ENCODE data around the gene NR1D1.

The NR1D1 gene

DNA sequence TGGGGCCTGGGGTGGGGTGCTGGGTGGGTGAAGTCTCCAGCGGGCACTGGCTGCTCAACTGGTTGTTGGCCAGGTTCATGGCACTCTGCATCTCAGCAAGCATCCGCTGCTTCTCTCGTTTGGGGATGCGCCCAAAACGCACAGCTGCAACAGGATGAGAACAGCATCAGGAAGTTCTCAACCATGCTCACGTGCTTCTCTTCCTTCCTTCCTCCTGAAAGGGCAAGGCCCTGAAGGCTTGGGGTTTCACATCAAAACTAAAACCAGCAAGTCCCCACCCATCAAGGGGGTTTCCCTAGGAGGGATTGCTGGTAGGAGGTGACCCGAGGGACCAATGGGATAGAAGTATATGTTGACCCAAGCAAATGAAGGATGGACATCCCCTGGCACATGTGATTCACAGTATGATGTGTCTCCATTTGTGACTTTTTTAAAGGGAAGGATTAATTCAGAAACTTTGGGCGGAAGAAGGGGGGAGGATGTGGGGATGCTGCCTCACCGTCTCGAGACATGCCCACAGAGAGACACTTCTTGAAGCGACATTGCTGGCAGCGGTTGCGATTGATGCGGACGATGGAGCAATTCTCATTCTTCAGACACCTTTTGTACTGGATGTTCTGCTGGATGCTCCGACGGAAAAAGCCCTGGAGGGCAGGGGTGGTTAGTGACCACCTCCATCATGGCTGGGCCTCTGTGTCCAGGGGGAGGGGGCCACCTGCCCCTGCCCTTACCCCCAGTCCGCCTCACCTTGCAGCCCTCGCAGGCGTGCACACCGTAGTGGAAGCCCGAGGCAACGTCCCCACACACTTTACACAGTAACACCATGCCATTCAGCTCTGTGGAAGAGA, 4.2 kb downstream of the NR1D1 start:
- peak; percentile 99 for DNase-seq

DNA sequence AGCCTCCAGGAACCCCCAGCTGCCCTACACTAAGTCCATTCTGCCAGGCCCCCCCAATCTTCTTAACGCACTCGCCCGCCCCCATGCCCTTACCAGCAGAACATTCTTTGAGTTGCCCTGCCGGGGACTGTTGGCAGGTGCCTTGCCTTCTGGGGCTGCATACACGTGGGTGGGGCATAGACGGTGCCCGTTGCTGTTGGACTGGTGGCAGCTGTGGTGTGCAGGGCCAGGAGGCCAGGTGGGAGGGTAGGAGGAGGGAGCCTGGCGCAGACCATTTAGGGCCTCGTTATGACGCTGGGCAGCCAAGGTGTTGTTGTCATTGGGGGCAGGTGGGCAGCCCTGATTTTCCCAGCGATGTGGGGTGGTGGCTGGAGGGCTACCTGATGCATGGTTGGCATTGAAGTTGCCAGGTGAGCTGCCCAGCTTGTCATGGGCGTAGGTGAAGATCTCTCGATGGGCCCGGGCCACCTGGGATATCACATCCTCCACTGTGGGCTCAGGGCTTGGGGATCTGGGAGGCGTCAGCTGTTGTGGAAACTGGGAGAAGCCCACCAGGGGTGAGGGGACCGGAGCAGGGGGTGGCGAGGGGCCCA, 4.9 kb downstream of the NR1D1 start:
- no peak for DNase-seq

DNA sequence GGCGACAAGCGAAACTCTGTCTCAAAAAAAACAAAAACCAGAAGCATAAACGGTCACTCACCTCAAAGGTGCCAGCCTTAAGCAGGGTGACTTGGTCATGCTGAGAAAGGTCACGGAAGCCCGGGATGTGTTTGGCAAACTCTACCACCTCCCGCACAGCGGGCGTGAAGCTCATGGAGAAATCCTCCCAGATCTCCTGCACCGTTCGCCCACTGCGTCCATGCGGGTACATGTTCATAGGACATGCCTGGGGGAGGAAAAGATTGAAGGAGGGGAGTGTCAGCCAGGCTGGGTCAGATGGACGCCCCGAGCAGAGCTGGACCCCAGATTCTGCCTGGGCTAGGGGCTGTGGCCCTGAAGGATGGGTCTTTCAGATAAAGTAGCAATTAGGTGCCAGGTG, 5.5 kb downstream of the NR1D1 start:
- no peak for DNase-seq

DNA sequence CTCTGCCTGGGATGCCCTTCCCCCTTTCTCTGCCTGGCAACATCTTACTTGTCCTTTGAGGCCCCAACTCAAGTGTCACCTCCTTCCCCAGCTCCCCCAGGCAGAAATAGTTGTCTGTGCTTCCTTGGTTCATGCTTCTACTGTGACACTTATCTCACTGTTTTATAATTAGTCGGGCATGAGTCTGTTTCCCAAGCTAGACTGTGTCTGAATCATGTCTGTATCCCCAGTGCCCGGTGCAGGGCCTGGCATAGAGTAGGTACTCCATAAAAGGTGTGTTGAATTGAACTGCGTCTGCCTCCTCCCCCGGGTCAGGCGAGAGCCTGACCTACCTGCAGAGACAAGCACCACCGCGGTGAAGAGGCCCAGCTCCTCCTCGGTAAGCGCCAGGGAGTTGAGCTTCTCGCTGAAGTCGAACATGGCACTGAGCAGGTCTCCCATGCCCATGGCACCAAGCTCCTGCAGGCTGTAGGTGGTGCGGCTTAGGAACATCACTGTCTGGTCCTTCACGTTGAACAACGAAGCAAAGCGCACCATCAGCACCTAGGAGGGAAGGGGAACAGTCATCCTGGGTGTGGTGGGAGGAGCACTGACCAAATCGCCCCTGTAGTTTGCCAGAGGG, 6.7 kb downstream of the NR1D1 start:
- no peak for DNase-seq

DNA sequence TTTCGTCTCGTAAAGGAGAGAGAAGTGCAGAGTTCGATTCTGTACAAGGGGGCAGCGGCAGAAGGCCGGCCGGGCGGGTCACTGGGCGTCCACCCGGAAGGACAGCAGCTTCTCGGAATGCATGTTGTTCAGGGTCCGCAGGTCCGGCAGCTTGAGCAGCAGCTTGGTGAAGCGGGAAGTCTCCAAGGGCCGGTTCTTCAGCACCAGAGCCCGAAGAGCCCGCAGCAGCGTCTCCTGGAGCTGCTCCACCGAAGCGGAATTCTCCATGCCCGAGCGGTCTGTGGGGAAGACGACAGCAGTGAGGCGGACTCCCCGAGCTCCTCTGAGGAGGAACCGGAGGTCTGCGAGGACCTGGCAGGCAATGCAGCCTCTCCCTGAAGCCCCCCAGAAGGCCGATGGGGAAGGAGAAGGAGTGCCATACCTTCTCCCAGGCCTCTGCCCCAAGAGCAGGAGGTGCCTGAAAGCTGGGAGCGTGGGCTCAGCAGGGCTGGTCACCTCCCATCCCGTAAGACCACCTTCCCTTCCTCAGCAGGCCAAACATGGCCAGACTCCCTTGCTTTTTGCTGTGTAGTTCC, 7.3 kb downstream of the NR1D1 start:
- DNase-seq, result no peak

DNA sequence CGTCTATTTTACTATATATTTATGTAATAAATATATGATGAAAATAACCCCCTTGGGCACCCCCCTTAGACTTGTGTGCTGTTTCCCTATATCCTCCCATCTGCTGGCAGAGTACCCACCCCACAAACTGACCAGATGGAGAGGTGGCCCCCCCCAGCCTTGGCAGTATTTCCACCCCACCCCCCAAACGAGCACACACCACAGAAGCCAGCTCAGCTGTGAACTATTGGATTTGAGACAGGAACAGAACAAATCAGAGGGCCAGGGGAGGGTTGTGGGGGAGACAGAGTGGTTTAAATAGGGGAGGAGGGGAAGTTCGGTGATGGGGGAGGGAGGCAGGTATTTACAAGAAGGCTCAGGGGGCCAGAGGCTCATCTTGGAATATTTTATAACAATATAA, 7.8 kb downstream of the NR1D1 start:
- no peak for DNase-seq

DNA sequence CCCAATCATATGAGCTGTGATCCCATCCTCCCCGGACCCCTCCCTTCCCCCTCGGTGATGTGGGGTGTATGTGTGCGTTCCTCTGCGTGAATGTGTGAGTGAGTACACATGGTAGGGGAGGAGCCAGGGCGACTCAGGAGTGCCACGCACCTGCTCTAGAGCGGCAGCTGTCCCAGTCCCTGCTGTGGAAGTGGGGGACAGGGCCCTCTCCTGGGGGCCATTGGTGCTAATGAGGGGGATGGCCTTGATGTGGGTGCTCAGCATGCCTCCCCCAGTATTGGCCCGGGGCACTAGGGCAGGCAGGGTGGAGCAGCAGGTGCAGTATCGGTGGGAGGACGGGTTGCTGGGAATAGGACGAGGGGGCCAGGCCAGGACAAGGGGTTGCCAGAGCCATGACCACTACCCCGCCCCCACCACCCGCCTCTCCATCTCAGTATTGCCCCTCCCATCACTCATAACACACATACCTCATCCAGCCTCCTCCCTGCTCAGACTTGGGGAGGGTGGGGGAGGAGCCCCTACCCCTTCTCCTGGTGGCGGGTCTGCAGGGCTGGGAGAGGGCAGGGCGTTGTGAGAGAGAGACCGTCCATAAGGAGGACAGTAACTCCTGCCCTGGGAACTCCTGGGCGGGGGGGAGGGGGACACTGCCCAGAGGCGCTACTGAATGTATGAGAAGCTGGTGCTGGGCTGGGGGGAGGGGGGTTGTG, 8.5 kb downstream of the NR1D1 start:
- DNase-seq, result no peak

DNA sequence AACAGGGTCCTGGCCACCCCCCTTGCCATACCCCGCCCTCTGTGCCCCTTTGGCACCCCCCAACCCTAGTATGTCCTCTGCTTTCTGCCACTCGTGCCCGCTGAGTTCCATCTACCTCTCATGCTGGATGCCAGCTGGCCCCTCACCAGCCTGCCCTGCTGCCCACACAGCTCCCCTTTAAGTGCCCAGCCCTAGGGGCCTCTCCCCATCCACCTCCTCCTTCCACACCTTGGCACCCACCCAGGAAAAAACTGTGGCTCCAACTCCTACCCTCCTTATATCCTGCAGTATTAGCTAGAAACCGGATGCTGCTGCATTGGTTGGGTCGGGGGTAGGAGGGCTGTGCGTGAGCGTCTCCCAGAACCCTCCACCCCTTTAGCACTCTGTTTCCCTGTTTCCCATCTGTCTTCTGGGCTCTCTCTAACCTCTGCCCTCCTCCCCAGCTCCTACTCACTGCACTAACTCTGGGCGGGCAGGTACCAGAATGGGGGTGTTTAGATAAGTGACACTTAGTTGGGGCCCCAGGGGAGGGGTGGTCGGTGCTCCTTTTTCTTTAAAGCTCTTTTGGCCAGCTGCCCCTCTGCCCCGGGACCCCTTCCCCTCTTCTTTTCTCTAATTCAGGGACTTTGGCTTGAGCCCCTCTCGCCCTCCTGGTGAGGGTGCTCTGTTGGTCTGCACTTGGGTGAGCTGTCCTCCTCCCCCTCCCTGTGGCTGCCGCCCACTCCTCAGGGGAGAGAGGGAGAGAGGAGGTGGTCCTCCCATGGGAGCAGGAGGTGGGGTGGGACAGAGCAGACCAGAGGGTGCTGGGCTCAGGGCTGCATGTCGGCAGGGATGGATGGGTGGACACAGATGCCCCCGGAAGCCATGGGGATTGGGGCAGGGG, 9.9 kb downstream of the NR1D1 start:
- DNase-seq, result no peak

DNA sequence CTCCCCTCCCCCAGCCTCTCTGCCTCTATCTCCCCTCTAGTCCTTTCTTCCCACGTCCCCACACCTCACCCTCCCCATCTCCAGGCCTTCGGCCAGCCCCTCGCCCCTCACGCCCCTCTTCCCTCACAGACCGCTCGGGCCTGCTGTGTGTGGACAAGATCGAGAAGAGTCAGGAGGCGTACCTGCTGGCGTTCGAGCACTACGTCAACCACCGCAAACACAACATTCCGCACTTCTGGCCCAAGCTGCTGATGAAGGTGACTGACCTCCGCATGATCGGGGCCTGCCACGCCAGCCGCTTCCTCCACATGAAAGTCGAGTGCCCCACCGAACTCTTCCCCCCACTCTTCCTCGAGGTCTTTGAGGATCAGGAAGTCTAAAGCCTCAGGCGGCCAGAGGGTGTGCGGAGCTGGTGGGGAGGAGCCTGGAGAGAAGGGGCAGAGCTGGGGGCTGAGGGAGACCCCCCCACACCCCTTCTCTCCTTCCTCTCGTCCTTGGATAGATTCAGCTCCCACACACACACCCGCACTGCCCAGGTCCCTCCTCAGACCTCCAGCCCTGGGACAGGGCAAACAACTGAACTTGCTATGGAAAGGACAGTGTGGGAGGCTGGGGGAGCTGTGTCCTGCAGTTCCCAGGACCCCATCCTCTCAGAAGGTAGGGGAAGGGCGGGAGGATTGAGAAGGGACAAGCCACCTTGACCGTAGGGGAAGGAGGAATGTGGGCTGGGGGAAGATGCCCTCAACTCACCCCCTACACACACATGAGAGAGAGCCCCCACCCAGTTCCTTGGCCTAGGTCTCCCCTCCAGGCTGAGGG, 11.1 kb downstream of the NR1D1 start:
- DNase-seq, result no peak

DNA sequence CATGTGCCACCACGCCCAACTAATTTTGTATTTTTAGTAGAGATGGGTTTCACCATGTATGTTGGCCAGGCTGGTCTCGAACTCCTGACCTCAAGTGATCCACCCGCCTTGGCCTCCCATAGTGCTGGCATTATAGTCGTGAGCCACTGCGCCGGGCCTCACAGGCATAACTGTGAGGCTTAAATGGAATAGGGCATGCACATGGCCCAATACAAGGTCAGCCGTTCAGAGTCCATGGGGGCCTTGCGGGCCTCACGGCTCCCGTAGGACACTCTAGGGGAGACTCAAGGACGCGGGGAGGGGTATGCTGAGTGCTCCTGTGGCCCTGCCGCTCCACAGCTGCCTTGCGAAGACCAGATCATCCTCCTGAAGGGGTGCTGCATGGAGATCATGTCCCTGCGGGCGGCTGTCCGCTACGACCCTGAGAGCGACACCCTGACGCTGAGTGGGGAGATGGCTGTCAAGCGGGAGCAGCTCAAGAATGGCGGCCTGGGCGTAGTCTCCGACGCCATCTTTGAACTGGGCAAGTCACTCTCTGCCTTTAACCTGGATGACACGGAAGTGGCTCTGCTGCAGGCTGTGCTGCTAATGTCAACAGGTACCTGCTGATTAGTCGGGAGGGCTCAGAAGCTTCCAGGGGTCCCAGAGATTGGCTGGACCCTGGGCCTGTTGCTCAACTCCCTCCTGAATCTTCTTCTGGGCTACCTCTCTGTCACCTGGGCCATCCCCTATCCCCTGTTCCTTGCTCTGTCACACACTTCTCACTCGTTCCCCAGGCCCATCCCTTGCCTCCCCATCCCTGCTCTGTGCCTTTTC, 12.3 kb downstream of the NR1D1 start:
- no peak for DNase-seq

DNA sequence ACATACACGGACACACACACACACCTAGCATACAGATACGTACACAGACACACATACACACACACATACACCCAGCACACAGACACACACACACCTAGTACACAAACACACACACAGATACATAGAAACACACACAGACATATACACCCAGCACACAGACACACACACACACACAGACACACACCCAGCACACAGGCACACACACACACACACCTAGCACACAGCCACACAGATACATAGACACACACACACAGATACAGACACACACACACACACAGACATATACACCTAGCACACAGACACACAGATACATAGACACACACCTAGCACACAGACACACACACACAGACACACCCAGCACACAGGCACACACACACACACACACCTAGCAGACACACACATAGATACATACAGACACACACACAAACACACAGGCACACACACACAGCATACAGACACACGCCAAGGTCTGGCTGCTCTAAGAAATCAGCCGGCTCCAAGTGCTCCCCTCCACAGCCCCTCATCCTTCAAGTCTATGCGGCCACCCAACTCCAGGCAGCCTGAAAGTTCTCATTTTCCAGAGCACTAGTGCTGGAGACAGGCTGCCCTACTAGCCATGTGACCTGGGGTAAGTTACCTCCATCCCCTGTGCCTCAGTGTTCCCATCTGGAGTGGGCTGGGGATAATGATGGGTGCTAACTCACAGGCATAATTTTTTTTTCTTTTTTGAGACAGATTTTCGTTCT, 13.2 kb downstream of the NR1D1 start:
- no peak for DNase-seq

DNA sequence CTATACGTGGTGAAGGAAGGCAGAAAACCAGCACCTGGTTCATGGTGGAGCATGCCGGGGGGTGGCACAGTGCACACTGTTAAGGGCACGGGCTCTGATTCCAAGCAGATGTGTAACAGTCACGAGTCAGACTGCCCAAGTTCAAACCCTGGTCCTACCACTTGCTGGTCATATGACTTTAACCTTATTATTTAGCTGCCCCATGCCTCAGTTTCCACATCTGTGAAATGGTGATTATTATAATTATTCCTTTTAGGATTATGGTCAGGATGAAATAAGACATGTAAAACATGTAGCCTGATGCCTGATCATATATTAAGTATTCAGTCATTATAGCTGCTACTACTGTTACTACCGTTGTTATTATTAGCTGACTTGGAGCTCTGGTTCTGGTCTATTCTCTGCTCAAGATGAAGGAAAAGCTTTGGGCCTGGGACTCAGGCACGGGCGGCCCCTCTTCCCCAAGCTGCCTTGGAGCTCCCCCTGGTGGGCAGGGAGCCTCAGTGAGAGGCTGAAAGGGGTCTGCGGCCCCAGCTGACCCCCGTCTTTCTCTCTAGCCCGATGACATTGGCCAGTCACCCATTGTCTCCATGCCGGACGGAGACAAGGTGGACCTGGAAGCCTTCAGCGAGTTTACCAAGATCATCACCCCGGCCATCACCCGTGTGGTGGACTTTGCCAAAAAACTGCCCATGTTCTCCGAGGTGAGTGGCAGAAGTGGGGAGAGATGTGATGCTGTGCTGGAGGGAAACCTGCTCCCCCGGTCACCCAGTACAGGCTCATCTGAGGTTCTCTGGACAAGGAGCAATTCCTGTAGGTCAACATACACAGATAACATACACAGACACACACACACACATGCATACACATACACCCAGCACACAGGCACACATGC, 14.0 kb downstream of the NR1D1 start:
- peak; percentile 68 for DNase-seq

DNA sequence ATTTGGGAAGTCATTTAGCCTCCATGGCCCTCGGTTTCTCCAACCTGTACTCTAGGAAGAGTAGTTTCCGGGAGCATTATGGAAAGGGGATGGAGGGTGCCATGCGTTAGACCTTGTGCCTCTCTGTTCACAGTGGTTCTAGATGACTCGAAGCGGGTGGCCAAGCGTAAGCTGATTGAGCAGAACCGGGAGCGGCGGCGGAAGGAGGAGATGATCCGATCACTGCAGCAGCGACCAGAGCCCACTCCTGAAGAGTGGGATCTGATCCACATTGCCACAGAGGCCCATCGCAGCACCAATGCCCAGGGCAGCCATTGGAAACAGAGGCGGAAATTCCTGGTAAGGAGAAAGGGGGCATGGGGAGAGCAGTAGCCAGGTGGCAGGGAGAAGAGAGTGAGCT, 15.9 kb downstream of the NR1D1 start:
- no peak for DNase-seq

DNA sequence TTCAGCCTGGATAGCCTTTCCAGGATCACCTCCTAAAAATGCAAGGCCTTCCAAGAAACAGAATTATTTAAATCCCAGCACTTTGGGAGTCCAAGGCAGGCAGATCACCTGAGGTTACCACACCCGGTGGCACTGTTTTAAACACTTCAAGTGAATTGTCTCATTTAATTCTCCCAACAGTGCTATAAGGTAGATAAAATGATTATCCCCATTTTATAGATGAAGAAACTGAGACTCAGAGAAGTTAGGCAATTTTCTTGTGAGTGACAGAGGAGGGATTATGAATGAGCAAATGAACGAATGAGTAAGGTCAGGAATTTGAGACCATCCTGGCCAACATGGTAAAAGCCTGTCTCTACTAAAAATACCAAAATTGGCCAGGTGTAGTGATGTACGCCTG, 20.8 kb downstream of the NR1D1 start:
- no peak for DNase-seq

DNA sequence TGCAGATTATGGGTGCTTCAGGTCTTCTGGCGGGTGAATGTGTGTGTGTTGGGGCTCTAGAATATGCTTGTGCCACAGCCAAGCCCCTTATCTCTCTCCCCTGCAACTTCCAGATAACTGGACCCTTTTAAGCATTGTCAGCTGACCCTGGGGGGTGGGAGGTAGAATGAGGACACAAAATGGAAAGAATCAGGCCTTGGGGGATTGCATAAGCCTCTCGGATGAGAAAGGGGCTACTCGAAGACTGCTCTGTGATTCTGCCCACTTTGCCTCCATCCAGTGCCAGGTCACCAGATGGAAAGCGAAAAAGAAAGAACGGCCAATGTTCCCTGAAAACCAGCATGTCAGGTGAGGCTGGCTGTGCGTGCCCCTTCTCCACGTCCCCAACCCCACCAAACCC, 23.8 kb downstream of the NR1D1 start:
- no peak for DNase-seq

DNA sequence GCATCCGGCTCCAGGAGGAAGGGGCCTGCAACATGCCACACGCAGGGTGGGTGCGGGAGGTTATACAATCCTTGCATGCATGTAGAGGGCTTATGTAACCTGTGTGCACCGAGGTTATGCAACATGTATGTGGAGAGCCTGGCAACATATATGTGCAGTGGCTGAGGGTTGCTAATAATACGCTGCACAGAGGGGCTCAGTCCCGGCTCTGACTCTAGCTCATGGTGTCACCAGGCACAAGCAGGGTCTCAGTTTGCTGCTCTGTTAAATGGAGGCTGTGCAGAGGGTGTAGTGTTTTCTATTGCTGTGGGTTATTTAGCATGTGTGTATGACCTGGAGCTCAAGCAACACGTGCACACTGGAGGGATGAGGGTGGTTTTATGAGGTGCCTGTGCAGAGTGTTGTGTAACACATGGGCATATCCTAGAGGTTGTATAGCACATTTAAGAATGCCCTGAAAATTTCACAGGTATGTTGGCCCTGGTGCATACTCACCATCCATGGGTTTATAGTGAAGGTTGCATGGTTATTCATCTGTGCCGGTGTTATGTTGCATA, 24.4 kb downstream of the NR1D1 start:
- DNase-seq, result no peak

DNA sequence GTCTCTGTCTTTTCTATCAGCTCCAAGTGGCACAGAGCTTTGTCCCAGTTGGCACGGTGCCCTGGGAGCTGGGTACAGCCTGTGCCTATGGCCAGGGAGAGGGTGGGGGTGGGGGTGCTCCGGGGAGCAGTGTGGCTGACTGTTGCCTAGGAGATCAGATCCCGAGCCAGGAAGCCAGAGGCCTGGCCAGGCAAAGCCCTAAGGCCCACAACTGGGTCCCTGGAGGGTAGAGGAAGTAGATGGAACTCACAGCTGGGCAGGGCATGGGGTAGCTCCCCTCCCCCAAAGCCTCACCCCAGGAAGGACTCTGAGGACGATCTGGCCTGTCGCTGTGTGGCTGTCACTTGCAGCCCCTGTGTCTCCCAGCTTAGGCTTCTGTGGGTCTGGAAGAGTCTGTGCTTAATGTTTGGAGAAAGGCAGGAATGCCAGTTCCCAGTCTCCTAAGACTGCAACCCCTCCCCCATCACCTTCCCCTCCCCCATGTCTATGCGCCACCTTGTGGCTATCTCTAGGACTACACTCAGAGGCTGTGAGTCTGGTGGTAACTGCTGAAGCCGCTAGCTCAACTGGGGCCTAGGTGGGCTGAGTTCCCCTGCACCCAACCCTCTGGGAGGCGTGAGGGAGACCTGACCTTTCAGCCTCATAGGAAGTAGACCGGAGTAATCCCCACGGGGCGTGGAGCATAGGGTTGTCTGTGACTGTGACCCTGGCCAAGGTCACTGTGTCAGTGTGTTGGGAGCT, 25.0 kb downstream of the NR1D1 start:
- peak; percentile 83 for DNase-seq

DNA sequence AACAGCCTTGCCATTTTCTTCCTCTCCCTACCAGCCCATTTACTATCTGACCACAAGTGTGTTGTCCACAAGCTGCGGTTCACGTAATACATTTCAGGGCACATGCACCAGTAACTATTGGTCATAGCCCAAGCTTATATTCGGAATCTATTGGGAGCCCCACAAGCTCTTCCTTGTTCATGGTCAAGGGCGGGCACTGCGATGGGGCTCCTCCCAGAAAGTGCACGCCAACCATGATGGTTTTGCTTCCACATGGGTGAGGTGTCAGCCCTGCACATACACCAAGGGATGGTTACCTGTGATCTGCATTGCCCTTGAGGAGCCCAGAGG, 25.6 kb downstream of the NR1D1 start:
- DNase-seq, result no peak

All from activated CD4-positive, alpha-beta T cell treated with anti-CD3 and anti-CD28 coated beads, Interleukin-2, Interleukin-6, amounts not matched to agents 100 ng/mL and 50 ng/mL, durations not matched to agents 16 hours and 8 hours (primary cell).